IMR-90 (cell line): ENCODE data around the gene DUSP7.

Experiments used
- BHLHE40 ChIP-seq: fragments of 150-350 bp; IDR thresholded peaks from 2 replicates; pipeline ENCODE4 v1.6.1; 2016; ENCODE audit warnings: mild to moderate bottlenecking, low read depth, low read length
- CEBPB ChIP-seq: IDR thresholded peaks from 2 replicates; pipeline ENCODE4 v1.6.1; 2012; ENCODE audit warnings: low read depth, low read length, improper control_type of control experiment
- CHD1 ChIP-seq: IDR thresholded peaks from 2 replicates; pipeline ENCODE4 v1.6.1; 2012; ENCODE audit warnings: low read depth, low read length, improper control_type of control experiment
- CTCF ChIP-seq: conservative IDR thresholded peaks from 2 replicates; pipeline ENCODE4 v1.5.1; 2012; ENCODE audit warnings: mild to moderate bottlenecking, low read depth, low read length, improper control_type of control experiment
- MAFK ChIP-seq: IDR thresholded peaks from 2 replicates; pipeline ENCODE4 v1.6.1; 2012; ENCODE audit warnings: low read depth, low read length, improper control_type of control experiment
- MAZ ChIP-seq: IDR thresholded peaks from 2 replicates; pipeline ENCODE4 v1.6.1; 2012; ENCODE audit warnings: low read depth, mild to moderate bottlenecking, low read length, improper control_type of control experiment, moderate library complexity, borderline replicate concordance
- MXI1 ChIP-seq: IDR thresholded peaks from 2 replicates; pipeline ENCODE4 v1.6.1; 2012; ENCODE audit warnings: low read depth, mild to moderate bottlenecking, low read length, moderate library complexity, borderline replicate concordance
- POLR2A ChIP-seq: IDR thresholded peaks from 2 replicates; pipeline ENCODE4 v1.6.1; 2012; ENCODE audit warnings: mild to moderate bottlenecking, low read depth, low read length
- RAD21 ChIP-seq: IDR thresholded peaks from 2 replicates; pipeline ENCODE4 v1.6.1; 2012; ENCODE audit warnings: low read length, improper control_type of control experiment
- RCOR1 ChIP-seq: IDR thresholded peaks from 2 replicates; pipeline ENCODE4 v1.6.1; 2012; ENCODE audit warnings: mild to moderate bottlenecking, low read length, improper control_type of control experiment; ENCODE audit not compliant: insufficient replicate concordance
- SMC3 ChIP-seq: fragments of 150-350 bp; IDR thresholded peaks from 2 replicates; pipeline ENCODE4 v1.6.1; 2016; ENCODE audit warnings: low read depth, mild to moderate bottlenecking, antibody characterized with exemption, low read length, moderate library complexity
- USF2 ChIP-seq: fragments of 150-350 bp; IDR thresholded peaks from 2 replicates; pipeline ENCODE4 v1.6.1; 2017; ENCODE audit warnings: mild to moderate bottlenecking, antibody characterized with exemption, low read length, low read depth

GRCh38 chr3:52093756-52094545 lies 37.6 kb upstream of the DUSP7 start:
- TF ChIP-seq SMC3: no peak
- no peak for TF ChIP-seq POLR2A
- TF ChIP-seq CTCF: no peak
- no peak for TF ChIP-seq RCOR1
- TF ChIP-seq MAZ: no peak
- no peak for TF ChIP-seq MXI1
- no peak for TF ChIP-seq CEBPB
- TF ChIP-seq USF2: no peak
- no peak for TF ChIP-seq CHD1
- TF ChIP-seq RAD21: no peak
- no peak for TF ChIP-seq BHLHE40
- no peak for TF ChIP-seq MAFK
